ENCODE data around the gene CALY.
A peak's percentile ranks its signal among the peaks of the same experiment; 100 is the strongest.

Gene CALY

DNA sequence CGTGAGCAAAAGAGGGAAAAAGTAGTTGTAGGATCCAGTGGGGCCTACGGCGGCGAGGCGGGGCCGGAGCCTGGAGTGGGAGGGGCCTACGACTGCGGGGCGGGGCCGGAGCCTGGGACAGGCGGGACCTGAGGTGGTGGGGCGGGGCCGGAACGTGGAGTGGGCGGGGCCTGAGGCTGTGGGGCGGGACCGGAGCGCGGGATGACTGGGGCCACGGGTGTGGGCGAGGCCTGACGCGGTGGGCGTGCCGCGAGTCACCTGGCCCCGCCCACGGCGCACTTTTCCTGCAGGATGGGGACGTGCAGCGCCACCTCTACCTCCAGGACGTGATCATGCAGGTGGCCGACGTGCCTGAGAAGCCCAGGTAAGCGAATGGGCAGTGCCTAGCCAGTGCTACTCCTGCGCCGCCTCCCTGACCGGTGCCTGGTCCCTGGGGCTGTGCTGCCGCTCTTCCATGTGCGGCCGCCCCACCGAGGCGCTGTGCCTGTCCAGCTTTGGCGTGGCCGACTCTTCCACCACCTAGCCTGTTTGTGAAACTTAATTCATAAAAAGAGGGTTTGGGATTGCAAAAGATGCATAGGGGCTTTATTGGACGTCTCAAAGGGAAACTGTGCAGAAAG is 27.5 kb downstream of the CALY start:
- peak overlapping the region; percentile 96 for H3K27ac ChIP-seq (ENCODE audit: low read depth, low read length, severe bottlenecking)
- 30 to 32% methylated on average over 39 of the region's 46 CpGs for WGBS, 2 experiments (ENCODE audit: insufficient coverage in 2 of 2)
- H3K9me3 ChIP-seq (ENCODE audit: control insufficient read depth, low read length), result no peaks in the 10 kb centered on the region
- peaks cover 33% of the 10 kb centered on the region for H3K36me3 ChIP-seq (ENCODE audit: control insufficient read depth, insufficient read depth, low read length)
- H3K4me3 ChIP-seq (ENCODE audit: extremely low read depth, insufficient read depth, low read length, poor library complexity, severe bottlenecking), result peak overlapping the region; percentile 87
- peaks cover 2% of the 10 kb centered on the region for H3K4me1 ChIP-seq (ENCODE audit: control insufficient read depth, insufficient read depth, low read length, poor library complexity, severe bottlenecking)

DNA sequence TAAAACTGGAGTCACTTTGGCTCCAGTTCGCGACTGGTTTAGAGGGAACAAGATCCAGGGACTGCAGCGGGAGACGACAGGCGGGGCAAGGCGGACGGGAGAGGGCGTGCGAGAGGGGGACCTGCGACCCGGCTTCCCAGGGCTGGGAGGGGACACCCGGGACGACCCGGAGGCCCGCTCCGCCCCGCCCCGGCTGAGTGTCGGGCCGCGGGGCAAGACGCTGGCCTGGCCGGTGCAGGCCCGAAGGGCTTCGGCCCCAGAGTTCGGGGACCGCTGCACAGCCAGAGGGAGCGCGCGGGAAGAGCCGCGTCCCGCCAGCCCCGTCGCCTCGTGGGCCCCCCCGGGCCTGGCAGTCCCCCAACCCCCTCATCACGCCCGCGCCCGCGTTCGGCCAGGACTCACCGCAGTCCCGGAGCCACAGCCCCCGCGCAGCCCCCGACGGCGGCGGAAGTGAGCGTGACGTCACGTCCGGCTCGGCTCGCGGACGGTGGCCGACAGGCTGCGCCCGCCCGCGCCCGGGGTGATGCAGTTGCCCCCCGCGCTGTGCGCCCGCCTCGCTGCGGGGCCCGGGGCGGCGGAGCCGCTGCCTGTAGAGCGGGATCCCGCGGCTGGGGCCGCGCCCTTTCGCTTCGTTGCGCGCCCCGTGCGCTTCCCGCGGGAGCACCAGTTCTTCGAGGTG is 28.1 kb downstream of the CALY start, which contains the start of the genes TUBGCP2 and ZNF511:
Gene TUBGCP2 (minus strand): TSS at position 452 of the 679 bp plus-strand sequence. CDS start 5,931 bp downstream, outside the sequence.
Gene ZNF511 (plus strand): TSS at position 494 of the 679 bp plus-strand sequence. CDS start 30 bp downstream, at position 524.
- 0% methylated on average over 71 to 81 of the region's 89 CpGs for WGBS, 2 experiments (ENCODE audit: insufficient coverage in 2 of 2)
- peaks cover 36% of the 10 kb centered on the region for H3K36me3 ChIP-seq (ENCODE audit: control insufficient read depth, insufficient read depth, low read length)
- H3K4me3 ChIP-seq (ENCODE audit: extremely low read depth, insufficient read depth, low read length, poor library complexity, severe bottlenecking), result peak within 1 kb of the TSS; percentile 87
- peak within 1 kb of the TSS; percentile 96 for H3K27ac ChIP-seq (ENCODE audit: low read depth, low read length, severe bottlenecking)
- no peaks in the 10 kb centered on the region for H3K9me3 ChIP-seq (ENCODE audit: control insufficient read depth, low read length)
- H3K4me1 ChIP-seq (ENCODE audit: control insufficient read depth, insufficient read depth, low read length, poor library complexity, severe bottlenecking), result peaks cover 2% of the 10 kb centered on the region

DNA sequence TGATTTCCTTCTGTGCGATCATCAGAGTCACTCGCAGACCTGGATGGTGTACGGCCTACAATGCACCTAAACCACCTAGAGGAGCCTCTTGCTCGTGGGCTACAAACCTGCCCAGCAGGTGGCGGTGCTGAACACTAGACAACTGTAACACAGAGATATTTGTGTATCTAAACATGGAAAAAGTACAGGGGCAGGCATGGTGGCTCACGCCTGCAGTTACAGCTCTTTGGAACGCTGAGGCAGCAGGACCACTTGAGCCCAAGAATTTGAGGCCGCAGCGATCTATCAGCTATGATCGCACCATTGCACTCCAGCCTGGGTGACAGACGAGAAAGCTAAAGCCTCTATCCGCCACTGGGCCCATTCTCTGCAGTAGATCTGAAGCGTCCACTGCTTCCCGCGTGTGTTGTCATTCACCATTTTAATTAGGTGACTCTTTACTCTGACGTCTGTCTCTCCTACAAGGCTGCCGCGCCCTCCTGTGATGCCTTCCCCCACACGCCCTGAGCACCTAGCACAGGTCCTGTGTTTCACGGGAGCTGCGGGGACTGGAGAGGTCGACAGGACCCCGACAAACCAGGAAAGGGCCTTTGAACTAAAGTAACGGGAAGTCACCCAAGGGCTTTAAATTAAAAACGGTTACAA is 28.8 kb downstream of the CALY start:
- 6 to 10% methylated on average over 20 to 22 of the region's 25 CpGs for WGBS, 2 experiments (ENCODE audit: insufficient coverage in 2 of 2)
- peaks cover 2% of the 10 kb centered on the region for H3K4me1 ChIP-seq (ENCODE audit: control insufficient read depth, insufficient read depth, low read length, poor library complexity, severe bottlenecking)
- H3K36me3 ChIP-seq (ENCODE audit: control insufficient read depth, insufficient read depth, low read length), result peaks cover 34% of the 10 kb centered on the region
- peak overlapping the region; percentile 87 for H3K4me3 ChIP-seq (ENCODE audit: extremely low read depth, insufficient read depth, low read length, poor library complexity, severe bottlenecking)
- no peaks in the 10 kb centered on the region for H3K9me3 ChIP-seq (ENCODE audit: control insufficient read depth, low read length)
- H3K27ac ChIP-seq (ENCODE audit: low read depth, low read length, severe bottlenecking), result peak overlapping the region; percentile 96

DNA sequence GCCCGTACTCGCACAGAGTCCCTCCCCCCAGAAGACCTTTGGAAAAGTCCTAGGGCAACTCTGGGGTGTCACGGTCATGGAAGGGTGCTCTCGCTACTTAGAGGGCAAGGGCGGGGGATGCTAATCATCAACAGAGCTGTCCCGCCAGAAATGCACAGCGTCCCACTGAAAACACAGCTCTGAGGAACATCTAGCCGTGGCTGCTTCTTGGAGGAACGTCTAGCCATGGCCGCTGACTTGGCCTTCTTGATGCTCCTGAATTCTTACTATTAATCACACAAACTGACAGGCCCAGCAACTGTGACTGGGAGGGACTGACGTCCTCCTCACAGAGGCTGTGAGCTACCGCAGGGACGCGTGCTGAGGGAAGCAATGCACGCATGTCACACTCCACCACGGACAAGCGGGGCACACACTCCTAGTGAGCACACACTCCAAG is 29.7 kb downstream of the CALY start:
- peaks cover 37% of the 10 kb centered on the region for H3K36me3 ChIP-seq (ENCODE audit: control insufficient read depth, insufficient read depth, low read length)
- WGBS, 2 experiments (ENCODE audit: insufficient coverage in 2 of 2), result 95 to 98% methylated on average over 16 to 17 of the region's 17 CpGs
- H3K4me1 ChIP-seq (ENCODE audit: control insufficient read depth, insufficient read depth, low read length, poor library complexity, severe bottlenecking), result peaks cover 2% of the 10 kb centered on the region
- H3K9me3 ChIP-seq (ENCODE audit: control insufficient read depth, low read length), result no peaks in the 10 kb centered on the region
- no peak overlapping the region for H3K27ac ChIP-seq (ENCODE audit: low read depth, low read length, severe bottlenecking)
- no peak overlapping the region for H3K4me3 ChIP-seq (ENCODE audit: extremely low read depth, insufficient read depth, low read length, poor library complexity, severe bottlenecking)

DNA sequence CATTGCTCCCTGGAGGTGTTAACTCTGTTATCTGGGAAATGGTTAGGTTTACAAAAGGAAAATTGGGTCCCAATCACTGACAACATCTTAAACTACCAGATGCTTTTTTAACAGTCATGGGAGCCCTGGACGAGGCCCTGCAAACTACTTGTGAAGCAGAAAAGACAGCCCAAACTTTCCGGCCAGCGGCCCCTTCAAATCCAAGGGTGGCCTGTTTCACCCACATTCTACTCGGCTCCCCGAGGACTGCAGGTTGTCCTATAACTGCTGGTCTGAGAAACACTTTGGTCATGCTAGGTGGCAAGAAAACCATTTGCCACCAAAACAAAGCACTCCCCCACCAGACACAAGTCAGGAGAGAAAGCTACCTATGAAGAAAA is 30.6 kb downstream of the CALY start:
- peaks cover 2% of the 10 kb centered on the region for H3K4me1 ChIP-seq (ENCODE audit: control insufficient read depth, insufficient read depth, low read length, poor library complexity, severe bottlenecking)
- H3K9me3 ChIP-seq (ENCODE audit: control insufficient read depth, low read length), result no peaks in the 10 kb centered on the region
- H3K27ac ChIP-seq (ENCODE audit: low read depth, low read length, severe bottlenecking), result no peak overlapping the region
- peaks cover 44% of the 10 kb centered on the region for H3K36me3 ChIP-seq (ENCODE audit: control insufficient read depth, insufficient read depth, low read length)
- H3K4me3 ChIP-seq (ENCODE audit: extremely low read depth, insufficient read depth, low read length, poor library complexity, severe bottlenecking), result no peak overlapping the region
- WGBS, 2 experiments (ENCODE audit: insufficient coverage in 2 of 2), result 90 to 95% methylated on average over 3 to 5 of the region's 5 CpGs

DNA sequence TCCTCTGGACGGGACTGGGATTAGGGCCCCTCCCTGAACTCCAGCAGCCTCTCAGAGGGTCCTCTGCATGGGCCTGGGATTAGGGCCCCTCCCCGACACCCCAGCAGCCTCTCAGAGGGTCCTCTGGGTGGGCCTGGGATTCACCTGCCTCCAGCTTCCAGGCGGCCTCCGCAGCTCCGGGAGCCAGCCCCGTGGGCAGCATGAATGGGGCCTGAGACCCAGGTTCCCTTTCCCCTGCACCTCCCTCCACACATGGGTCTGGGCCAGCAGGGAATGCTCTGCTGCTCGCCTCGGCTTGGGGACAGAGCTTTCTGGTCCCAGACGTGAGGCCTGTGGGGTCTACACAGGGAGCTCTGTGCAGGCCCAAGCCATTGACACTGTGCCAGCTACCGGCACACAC is 33.5 kb downstream of the CALY start:
- Histone ChIP-seq H3K36me3 (ENCODE audit: control insufficient read depth, insufficient read depth, low read length) (peaks cover 55% of the 10 kb centered on the region), H3K4me3 (ENCODE audit: extremely low read depth, insufficient read depth, low read length, poor library complexity, severe bottlenecking) (no peak overlapping the region), H3K9me3 (ENCODE audit: control insufficient read depth, low read length) (no peaks in the 10 kb centered on the region), H3K27ac (ENCODE audit: low read depth, low read length, severe bottlenecking) (no peak overlapping the region), H3K4me1 (ENCODE audit: control insufficient read depth, insufficient read depth, low read length, poor library complexity, severe bottlenecking) (peaks cover 2% of the 10 kb centered on the region)
- 84 to 90% methylated on average over 9 of the region's 10 CpGs for WGBS, 2 experiments (ENCODE audit: insufficient coverage in 2 of 2)

DNA sequence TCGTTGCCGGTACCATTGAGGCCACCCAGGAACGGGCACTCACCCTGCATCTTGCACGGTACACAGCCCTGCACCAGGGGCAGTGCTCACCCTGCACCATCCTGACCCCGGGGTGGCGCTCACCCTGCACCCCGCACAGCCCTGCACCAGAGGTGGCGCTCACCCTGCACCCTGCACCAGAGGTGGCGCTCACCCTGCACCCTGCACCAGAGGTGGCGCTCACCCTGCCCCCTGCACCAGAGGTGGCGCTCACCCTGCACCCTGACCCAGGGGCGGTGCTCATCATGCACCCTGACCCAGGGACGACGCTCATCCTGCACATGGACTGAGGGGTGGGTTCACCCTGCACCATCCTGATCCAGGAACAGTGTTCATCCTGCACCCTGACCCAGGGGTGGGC is 34.5 kb downstream of the CALY start:
- peaks cover 2% of the 10 kb centered on the region for H3K4me1 ChIP-seq (ENCODE audit: control insufficient read depth, insufficient read depth, low read length, poor library complexity, severe bottlenecking)
- H3K36me3 ChIP-seq (ENCODE audit: control insufficient read depth, insufficient read depth, low read length), result peaks cover 65% of the 10 kb centered on the region
- no peak overlapping the region for H3K4me3 ChIP-seq (ENCODE audit: extremely low read depth, insufficient read depth, low read length, poor library complexity, severe bottlenecking)
- no peaks in the 10 kb centered on the region for H3K9me3 ChIP-seq (ENCODE audit: control insufficient read depth, low read length)
- WGBS, 2 experiments (ENCODE audit: insufficient coverage in 2 of 2), result 95 to 96% methylated on average over 7 to 10 of the region's 14 CpGs
- no peak overlapping the region for H3K27ac ChIP-seq (ENCODE audit: low read depth, low read length, severe bottlenecking)

DNA sequence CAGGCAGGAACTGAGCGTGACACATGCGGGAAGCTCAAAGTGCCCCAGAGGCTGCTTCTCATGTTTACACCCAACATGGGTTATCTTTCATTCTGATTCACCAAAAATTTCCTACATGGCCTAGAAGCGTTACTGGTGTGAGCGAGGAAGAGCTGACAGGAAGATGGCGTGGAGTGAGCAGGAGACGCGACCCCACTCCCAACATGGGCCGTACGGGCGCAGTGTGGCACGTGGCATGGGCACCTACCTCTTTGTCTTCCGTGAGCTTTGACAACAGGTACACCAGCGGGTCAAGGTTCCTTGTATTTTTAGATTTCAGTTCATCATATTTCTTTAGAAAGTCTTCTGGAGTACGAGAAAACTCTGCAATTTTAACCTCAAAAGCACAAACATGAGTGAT is 37.0 kb downstream of the CALY start:
- H3K4me1 ChIP-seq (ENCODE audit: control insufficient read depth, insufficient read depth, low read length, poor library complexity, severe bottlenecking), result no peaks in the 10 kb centered on the region
- peaks cover 81% of the 10 kb centered on the region for H3K36me3 ChIP-seq (ENCODE audit: control insufficient read depth, insufficient read depth, low read length)
- H3K4me3 ChIP-seq (ENCODE audit: extremely low read depth, insufficient read depth, low read length, poor library complexity, severe bottlenecking), result no peak overlapping the region
- WGBS, 2 experiments (ENCODE audit: insufficient coverage in 2 of 2), result 95 to 98% methylated on average over 9 to 13 of the region's 14 CpGs
- no peak overlapping the region for H3K27ac ChIP-seq (ENCODE audit: low read depth, low read length, severe bottlenecking)
- no peaks in the 10 kb centered on the region for H3K9me3 ChIP-seq (ENCODE audit: control insufficient read depth, low read length)

DNA sequence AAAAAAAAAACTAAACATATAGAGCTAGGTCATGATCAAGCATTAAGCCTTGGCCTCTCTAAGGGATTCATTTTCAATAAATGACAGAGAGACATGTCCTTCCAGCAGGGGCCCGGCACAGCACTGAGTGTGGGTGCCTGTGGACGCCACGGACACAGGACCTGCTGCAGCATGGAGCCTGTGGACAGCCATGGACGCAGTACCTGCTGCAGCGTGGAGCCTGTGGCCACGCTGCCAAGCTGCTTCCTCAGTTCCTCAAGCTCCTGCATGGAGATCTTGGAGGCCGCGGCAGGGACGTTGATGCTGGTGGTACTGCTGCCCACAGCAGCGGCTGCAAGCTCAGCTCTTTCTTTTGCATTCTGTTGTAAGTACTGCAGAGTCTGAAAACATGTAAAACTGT is 37.5 kb downstream of the CALY start:
- Histone ChIP-seq H3K27ac (ENCODE audit: low read depth, low read length, severe bottlenecking) (no peak overlapping the region), H3K4me3 (ENCODE audit: extremely low read depth, insufficient read depth, low read length, poor library complexity, severe bottlenecking) (no peak overlapping the region), H3K9me3 (ENCODE audit: control insufficient read depth, low read length) (no peaks in the 10 kb centered on the region), H3K36me3 (ENCODE audit: control insufficient read depth, insufficient read depth, low read length) (peaks cover 81% of the 10 kb centered on the region), H3K4me1 (ENCODE audit: control insufficient read depth, insufficient read depth, low read length, poor library complexity, severe bottlenecking) (peaks cover 2% of the 10 kb centered on the region)
- 94 to 100% methylated on average over 10 of the region's 10 CpGs for WGBS, 2 experiments (ENCODE audit: insufficient coverage in 2 of 2)

DNA sequence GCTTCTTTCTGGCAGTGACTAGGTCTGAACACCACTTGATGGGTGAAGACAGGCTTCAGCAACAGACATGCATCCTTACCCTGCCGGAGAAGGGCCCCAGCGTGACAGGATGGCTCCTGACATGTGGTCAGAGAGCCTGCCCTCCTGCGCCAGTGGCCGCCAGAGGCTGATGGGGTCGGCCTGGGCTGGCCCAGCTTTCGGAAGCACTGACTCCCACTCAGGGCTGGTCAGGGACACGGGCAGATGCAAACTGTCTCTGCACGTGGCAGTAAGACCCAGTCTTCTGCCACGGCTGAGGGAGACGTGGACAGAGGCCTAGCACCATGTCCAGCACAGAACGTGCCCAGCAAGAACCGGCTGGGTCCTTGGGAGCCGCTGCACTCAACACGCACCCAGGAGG is 38.2 kb downstream of the CALY start:
- 95 to 98% methylated on average over 13 to 14 of the region's 14 CpGs for WGBS, 2 experiments (ENCODE audit: insufficient coverage in 2 of 2)
- Histone ChIP-seq H3K27ac (ENCODE audit: low read depth, low read length, severe bottlenecking) (no peak overlapping the region), H3K9me3 (ENCODE audit: control insufficient read depth, low read length) (no peaks in the 10 kb centered on the region), H3K36me3 (ENCODE audit: control insufficient read depth, insufficient read depth, low read length) (peaks cover 84% of the 10 kb centered on the region), H3K4me3 (ENCODE audit: extremely low read depth, insufficient read depth, low read length, poor library complexity, severe bottlenecking) (no peak overlapping the region), H3K4me1 (ENCODE audit: control insufficient read depth, insufficient read depth, low read length, poor library complexity, severe bottlenecking) (peaks cover 9% of the 10 kb centered on the region)

Measured in mesodermal cell (in vitro differentiated cells).